Spinal cord (tissue), 10 donors: ENCODE results near the gene TGFB2. TPM values are rescaled to one million over a fixed set of nuclear protein-coding genes. Genes with fewer than 3 reads are reported as not detected.

Experiments
- DNase-seq, 6 donors: peaks; one replicate each; pipeline versions ENCODE4 v3.0.0 to v3.0.0-alpha.2; 2013 to 2015; ENCODE audit warnings: low spot score in 6 of 6, low read depth in 4 of 6
- H3K27ac ChIP-seq: one replicate; pipeline ENCODE4 v1.5.1; 2013; ENCODE audit warnings: low read depth, low read length, control low read depth
- H3K27me3 ChIP-seq: one replicate; pipeline ENCODE4 v1.6.1; 2013; ENCODE audit warnings: low read length; ENCODE audit not compliant: control insufficient read depth, insufficient read depth
- H3K36me3 ChIP-seq: one replicate; pipeline ENCODE4 v1.6.1; 2013; ENCODE audit warnings: low read length; ENCODE audit not compliant: control insufficient read depth, insufficient read depth
- H3K4me1 ChIP-seq: one replicate; pipeline ENCODE4 v1.6.1; 2013; ENCODE audit warnings: low read length; ENCODE audit not compliant: control insufficient read depth, insufficient read depth
- H3K4me3 ChIP-seq: one replicate; pipeline ENCODE4 v1.5.1; 2013; ENCODE audit warnings: low read depth, low read length, control low read depth
- H3K9me3 ChIP-seq: one replicate; pipeline ENCODE4 v1.6.1; 2013; ENCODE audit warnings: low read length; ENCODE audit not compliant: control insufficient read depth, insufficient read depth
- WGBS: methylation state at CpG from one replicate; pipeline ENCODE4 v1.1.5; 2013; ENCODE audit warnings: missing lambda C conversion rate; ENCODE audit not compliant: insufficient coverage; 5-methylcytosine and 5-hydroxymethylcytosine counted together
- polyA plus RNA-seq, 2 donors: library from polyadenylated mRNA; unstranded; fragments of 120-200 nt; gene quantifications; one replicate each; pipeline ENCODE4 v1.2.1, GENCODE V29; 2013; ENCODE audit not compliant: insufficient read length in 2 of 2
- total RNA-seq, 2 donors: library from RNA; depleted of rRNA in 1 of 2; stranded (reverse); fragments of 120-200 nt in 1 of 2; fragments of >200 nt in 1 of 2; gene quantifications; one replicate each; pipeline versions ENCODE4 v1.2.3 to v1.2.4, GENCODE V29; 2013 to 2014
- donor health status: healthy.

The TGFB2 gene
- total and polyA plus RNA-seq, 4 donors = 30.7 to 44.1 (median 35.3) TPM

DNA sequence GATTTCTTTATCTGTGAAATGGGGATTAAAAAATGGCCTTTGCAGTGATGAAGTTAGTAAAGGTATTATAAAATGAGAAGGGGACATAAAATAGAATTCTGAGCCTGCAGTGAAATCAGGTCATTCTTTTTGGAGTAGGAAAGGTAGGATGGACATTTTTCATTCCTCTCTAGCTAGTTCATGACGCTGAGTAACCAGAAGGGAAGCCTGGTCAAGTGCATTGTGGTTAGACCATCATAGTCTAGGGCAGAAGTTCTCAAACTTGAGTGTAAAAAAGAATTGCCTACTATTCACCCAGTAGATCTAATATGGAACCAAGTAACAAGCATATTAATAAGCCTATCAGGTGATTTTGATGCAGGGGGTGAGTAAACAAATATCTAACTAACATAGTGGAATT lies 50.8 kb downstream of the TGFB2 start:
- no CpG with 5 or more reads among the region's 1 CpG for WGBS
- no peak overlapping the region for H3K27ac ChIP-seq
- no peaks in the 10 kb centered on the region for H3K36me3 ChIP-seq
- no peak for DNase-seq
- H3K4me3 ChIP-seq = no peak overlapping the region
- peaks cover 6% of the 10 kb centered on the region for H3K4me1 ChIP-seq
- no peaks in the 10 kb centered on the region for H3K27me3 ChIP-seq
- H3K9me3 ChIP-seq = no peaks in the 10 kb centered on the region

DNA sequence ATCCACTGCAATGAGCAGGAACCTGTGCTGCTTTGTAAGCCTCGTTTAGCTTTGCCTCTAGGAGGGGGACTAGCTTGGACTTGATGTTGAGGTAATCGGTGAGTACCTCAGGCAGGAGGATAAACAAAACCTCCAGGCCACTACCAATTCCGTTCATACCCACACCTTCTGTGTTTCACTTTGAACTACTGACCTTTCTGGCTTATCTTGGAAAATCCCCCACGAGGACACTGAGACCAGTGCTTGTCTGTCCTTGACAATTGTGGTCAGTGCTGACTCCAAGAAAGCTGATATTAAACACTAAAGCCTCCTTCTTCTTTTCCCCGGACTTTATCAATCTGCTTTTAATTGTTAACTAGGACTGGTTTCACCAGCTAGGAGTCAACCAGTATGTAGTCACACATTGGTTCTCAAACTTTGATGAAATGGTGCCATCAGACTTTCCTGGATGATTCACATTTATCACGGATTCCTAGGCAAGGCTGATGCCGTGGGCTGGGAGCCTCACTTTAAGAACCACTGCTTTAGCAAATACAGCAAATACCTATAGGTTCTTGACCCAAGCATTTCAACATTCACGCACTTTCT lies 52.7 kb downstream of the TGFB2 start:
- DNase-seq = no peak
- H3K9me3 ChIP-seq = no peaks in the 10 kb centered on the region
- H3K36me3 ChIP-seq = no peaks in the 10 kb centered on the region
- no peaks in the 10 kb centered on the region for H3K27me3 ChIP-seq
- H3K27ac ChIP-seq = no peak overlapping the region
- WGBS = 95% methylated on average over 4 of the region's 8 CpGs
- peaks cover 13% of the 10 kb centered on the region for H3K4me1 ChIP-seq
- no peak overlapping the region for H3K4me3 ChIP-seq

DNA sequence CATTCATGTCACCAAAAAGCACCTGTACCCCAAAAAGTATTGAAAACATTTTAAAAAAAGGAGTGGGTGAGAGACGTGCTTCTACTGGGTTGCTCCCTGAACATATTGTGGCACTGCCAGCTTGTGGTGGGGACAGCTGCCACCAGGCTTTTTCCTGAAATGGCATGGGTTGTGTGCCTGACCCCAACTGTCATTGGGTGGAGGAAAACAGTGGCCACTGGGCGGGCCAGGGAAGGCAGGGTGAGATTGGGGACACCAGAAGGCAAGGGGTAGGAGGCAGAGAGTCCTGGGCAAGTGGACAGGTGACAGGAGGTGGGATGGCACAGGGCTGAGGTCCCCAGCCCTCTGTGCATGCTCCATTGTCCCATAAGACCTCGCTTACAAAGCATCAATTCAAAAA lies 55.5 kb downstream of the TGFB2 start:
- Histone ChIP-seq H3K36me3 (no peaks in the 10 kb centered on the region), H3K4me1 (peaks cover 15% of the 10 kb centered on the region), H3K4me3 (no peak overlapping the region), H3K9me3 (no peaks in the 10 kb centered on the region), H3K27me3 (no peaks in the 10 kb centered on the region), H3K27ac (no peak overlapping the region)
- WGBS = 86% methylated on average over 2 of the region's 3 CpGs
- no peak for DNase-seq

DNA sequence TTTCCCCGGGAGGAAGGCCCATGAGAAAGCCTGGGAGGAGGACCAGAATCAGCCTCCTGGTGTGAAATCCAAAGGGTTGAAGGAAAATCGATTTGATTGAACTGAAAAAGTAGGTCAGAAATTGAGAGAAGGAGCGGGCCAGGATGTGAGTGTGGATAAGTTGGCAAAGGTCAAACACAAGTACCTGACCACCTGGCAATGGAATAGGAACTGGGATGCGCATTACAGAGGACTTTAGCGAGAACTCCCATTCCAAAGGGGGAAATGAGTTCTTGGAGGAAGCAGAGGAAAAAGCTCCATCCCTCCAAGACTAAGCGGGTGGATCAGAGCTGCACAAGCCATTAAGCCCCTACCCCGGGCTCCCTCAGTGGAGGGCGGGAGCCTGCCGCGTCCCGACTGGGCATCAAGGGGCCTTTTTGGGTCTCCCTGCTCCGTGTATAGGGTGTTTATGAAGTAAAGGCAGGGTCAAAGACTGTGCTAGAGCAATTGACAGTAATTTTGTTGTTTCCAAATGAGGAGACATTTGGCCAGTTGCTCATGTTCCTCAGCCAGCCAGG lies 56.4 kb downstream of the TGFB2 start:
- WGBS = 44% methylated on average over 9 of the region's 12 CpGs
- Histone ChIP-seq H3K4me3 (no peak overlapping the region), H3K9me3 (no peaks in the 10 kb centered on the region), H3K36me3 (no peaks in the 10 kb centered on the region), H3K4me1 (peaks cover 15% of the 10 kb centered on the region), H3K27me3 (no peaks in the 10 kb centered on the region), H3K27ac (peak overlapping the region; percentile 68)
- DNase-seq = no peak

DNA sequence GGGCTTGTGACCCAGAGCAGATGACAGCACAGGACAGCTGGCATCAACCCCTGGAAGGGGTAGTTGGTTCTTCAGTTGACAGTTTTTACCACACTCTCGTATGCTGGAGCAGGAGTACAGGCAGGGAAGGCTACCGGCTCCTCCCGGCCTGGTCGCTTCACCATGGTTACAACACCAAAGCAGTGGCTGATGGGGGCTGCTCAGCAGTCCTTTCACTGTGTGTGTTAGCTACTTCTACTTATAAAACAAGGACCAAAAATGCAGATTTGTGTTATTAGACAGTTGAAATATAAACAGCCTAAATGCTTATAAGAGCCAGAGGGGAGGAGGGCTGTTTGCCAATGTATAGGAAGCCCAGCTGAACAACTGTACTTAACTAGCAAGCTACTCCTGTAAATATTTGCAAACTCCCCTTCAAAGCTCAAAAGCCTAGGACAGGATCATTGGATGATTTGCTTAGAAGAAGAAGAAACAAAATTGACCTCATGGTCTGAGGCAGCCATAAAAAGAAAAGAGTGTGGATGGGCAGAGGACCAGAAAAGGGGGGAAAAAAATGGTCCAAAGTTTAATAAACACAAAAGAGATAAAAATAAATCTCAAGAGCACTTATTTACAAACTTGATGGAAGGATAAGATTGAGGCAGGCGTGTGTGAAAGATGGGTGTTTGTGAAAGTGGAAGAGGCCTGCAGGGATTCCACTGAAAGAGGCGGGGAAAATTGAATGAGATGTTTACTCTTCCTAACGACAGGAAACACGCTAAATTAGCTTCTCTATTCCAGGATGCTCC lies 57.1 kb downstream of the TGFB2 start:
- H3K9me3 ChIP-seq = no peaks in the 10 kb centered on the region
- H3K36me3 ChIP-seq = no peaks in the 10 kb centered on the region
- no peak overlapping the region for H3K4me3 ChIP-seq
- peak in 2 of 6 donors; percentile 53 to 57 for DNase-seq
- H3K27me3 ChIP-seq = no peaks in the 10 kb centered on the region
- H3K4me1 ChIP-seq = peaks cover 15% of the 10 kb centered on the region
- H3K27ac ChIP-seq = peak overlapping the region; percentile 68
- 41% methylated on average over 3 of the region's 8 CpGs for WGBS

DNA sequence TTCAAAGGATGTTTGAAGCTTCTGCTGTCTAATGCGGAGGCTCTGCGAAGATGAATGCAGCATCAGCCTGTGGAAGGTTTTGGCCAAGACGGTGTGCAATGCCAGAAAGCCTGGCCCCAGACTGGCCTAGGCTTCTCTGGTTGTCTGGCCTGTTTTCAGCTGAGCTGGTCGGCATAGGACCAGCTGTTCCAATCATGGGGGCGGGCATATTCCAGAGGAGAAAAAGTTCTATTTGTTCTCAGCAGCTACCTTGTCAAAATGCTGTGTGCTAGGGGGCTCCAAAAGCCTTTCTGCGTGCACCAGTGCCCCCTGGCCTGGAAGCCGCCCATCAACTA lies 57.6 kb downstream of the TGFB2 start:
- 43% methylated on average over 5 of the region's 7 CpGs for WGBS
- DNase-seq = no peak
- Histone ChIP-seq H3K4me3 (no peak overlapping the region), H3K27me3 (no peaks in the 10 kb centered on the region), H3K9me3 (no peaks in the 10 kb centered on the region), H3K4me1 (peaks cover 15% of the 10 kb centered on the region), H3K36me3 (no peaks in the 10 kb centered on the region), H3K27ac (peak overlapping the region; percentile 68)

DNA sequence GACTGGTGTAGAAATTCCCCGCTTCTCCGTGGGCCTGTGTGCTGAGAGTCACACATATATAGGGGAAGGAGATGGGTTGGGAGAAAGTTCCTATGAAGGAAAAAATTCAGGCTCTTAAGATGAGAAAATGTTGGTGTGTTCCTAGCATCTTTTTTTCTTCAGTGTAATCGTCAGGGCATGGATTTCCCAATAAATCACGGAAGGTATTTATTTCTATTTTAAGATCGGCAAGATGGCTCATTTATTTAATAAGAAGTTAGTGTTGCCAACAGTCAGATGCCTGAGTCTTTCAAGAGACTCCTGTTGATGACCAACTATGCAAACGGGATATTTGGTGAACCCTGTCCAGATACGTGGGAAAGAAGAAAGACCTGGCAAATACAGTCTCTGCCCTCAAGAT lies 58.2 kb downstream of the TGFB2 start:
- DNase-seq = no peak
- Histone ChIP-seq H3K9me3 (no peaks in the 10 kb centered on the region), H3K36me3 (peaks cover 2% of the 10 kb centered on the region), H3K4me1 (peaks cover 15% of the 10 kb centered on the region), H3K27ac (no peak overlapping the region), H3K27me3 (no peaks in the 10 kb centered on the region), H3K4me3 (no peak overlapping the region)
- WGBS = no CpG with 5 or more reads among the region's 7 CpGs

DNA sequence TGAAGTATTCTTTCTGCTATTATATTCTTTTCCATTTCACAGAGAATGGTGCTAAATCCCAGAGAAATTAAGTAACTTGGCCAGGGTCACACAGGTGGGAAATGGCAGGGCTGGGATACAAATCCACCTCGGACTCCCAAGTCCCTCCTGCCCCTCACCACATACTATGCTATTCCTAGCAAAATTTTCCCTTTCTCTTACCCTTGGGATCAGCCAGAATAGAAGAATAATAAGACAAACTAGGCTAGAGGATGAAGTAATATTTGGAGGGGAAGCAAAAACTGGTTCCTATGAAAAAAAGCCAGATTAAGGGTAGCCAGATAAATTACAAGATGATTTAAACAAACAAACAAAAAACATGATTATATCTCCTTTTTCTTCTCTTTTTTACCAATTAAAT lies 62.5 kb downstream of the TGFB2 start:
- no peak overlapping the region for H3K27ac ChIP-seq
- H3K4me3 ChIP-seq = no peak overlapping the region
- no peaks in the 10 kb centered on the region for H3K9me3 ChIP-seq
- H3K4me1 ChIP-seq = peaks cover 4% of the 10 kb centered on the region
- 80% methylated on average over 1 of the region's 1 CpG for WGBS
- DNase-seq = no peak
- peaks cover 3% of the 10 kb centered on the region for H3K36me3 ChIP-seq
- H3K27me3 ChIP-seq = no peaks in the 10 kb centered on the region

DNA sequence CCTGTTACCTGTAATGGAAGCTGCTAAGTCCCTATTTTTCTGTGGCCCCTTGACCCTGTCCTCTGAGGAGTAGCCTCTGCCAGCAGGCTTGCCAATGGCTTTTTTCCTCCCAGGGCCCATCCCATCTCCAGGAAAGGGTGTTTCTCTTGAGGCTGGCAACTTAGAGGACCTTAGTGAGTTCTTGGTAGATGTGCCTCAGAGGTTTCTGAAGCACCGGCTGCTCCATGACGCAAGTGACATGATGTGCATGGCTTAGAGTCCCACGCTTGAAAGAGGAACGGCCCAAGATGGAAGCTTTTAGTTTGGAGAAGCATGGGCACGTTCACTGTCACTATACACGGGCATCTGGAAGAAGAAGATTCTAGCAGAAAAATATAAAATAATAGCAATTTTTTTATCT lies 63.0 kb downstream of the TGFB2 start:
- Histone ChIP-seq H3K4me1 (no peaks in the 10 kb centered on the region), H3K36me3 (peaks cover 3% of the 10 kb centered on the region), H3K27me3 (no peaks in the 10 kb centered on the region), H3K4me3 (no peak overlapping the region), H3K9me3 (no peaks in the 10 kb centered on the region), H3K27ac (no peak overlapping the region)
- DNase-seq = no peak
- WGBS = 100% methylated on average over 2 of the region's 6 CpGs

DNA sequence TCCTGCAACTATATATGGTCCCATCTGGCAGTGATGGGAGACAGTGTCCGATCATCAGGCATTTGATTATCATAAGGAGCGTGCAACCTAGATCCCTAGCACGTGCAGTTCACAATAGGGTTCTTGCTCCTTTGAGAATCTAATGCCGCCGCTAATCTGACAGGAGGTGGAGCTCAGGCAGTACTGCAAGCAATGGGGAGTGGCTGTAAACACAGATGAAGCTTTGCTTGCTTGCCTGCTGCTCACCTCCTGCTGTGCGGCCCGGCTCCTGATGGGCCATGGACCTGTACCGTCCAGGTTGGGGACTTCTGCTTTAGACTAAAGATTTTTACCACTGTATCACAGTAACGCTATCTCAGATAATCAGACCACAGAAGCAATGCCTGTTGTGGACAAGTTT lies 63.8 kb downstream of the TGFB2 start:
- H3K27me3 ChIP-seq = no peaks in the 10 kb centered on the region
- no peak for DNase-seq
- H3K27ac ChIP-seq = no peak overlapping the region
- 45% methylated on average over 8 of the region's 9 CpGs for WGBS
- peaks cover 3% of the 10 kb centered on the region for H3K36me3 ChIP-seq
- no peaks in the 10 kb centered on the region for H3K9me3 ChIP-seq
- H3K4me3 ChIP-seq = no peak overlapping the region
- H3K4me1 ChIP-seq = no peaks in the 10 kb centered on the region
